Measurements from ENCODE around the gene FGF5.

DNA sequence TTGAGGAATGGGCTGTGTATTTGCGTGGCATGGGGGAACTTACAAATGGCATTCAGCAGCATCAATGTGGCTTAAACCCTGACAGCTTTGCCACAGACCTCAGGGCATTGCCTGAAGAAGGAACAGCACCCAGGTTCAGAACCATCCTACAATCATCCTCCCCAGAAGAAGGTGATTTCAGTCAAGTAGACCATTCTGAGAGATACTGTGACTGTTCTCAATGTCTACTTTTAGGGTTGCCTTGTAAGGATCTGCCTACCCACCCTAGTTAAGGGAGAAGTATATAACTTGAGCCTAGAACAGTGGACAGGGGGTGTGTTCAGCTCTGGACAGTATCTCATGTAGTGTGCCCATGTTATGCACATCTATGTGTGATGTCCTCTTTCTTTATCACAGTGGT lies 1.6 kb upstream of the FGF5 start:
- no peak for TF ChIP-seq HDGF (IDR thresholded peaks at IDR 0.05; ENCODE audit: borderline replicate concordance)
- no peak for TF ChIP-seq BHLHE40 (IDR thresholded peaks at IDR 0.05; ENCODE audit: borderline replicate concordance)
